Measurements from ENCODE around the gene GPR39.

GPR39 gene

DNA sequence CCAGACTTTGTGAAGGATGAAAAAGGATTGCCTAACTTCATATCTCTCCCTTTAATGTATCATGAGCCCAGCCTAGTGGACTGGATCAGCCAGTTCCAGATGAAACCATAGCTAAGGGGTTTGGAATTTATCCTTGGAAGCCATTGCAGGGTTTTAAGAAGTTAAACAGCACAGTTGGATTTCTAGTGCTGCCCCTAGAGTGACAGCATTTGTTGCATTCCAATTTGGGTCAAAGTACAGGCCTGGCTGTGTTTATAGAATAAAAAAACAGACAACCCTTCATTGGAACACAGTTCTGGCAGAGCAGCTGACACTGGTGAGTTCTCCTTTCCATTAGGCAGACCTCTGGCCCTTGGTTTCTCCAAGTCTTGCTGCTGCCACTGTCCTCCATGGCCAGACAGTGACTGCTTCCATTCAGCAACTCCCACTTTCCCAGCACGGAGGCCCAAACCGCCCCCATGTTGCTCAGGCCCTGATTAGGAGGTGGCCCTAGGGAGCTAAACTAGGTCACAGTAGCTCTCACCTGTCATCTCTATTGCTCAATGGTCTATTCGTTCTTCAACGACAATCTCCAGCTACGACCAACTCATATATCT is 8.0 kb downstream of the GPR39 start:
- TF ChIP-seq CTCF (IDR thresholded peaks at IDR 0.05; ENCODE audit: extremely low read depth, insufficient read depth, missing control alignments) = no peak
- in situ Hi-C loops (cut with MboI; ENCODE audit: low pct_unique_long_range_greater_than_20kb, low sequenced_read_pairs, unreplicated experiment) = no loop called here
- no peak for DNase-seq (ENCODE audit: low spot score)

- no peak for DNase-seq (ENCODE audit: low spot score)
- TF ChIP-seq CTCF (IDR thresholded peaks at IDR 0.05; ENCODE audit: extremely low read depth, insufficient read depth, missing control alignments) = no peak
- in situ Hi-C loops (cut with MboI; ENCODE audit: low pct_unique_long_range_greater_than_20kb, low sequenced_read_pairs, unreplicated experiment) = no loop called here
Measured at GRCh38 chr2:132426033-132426432, 9.4 kb downstream of the GPR39 start.

DNA sequence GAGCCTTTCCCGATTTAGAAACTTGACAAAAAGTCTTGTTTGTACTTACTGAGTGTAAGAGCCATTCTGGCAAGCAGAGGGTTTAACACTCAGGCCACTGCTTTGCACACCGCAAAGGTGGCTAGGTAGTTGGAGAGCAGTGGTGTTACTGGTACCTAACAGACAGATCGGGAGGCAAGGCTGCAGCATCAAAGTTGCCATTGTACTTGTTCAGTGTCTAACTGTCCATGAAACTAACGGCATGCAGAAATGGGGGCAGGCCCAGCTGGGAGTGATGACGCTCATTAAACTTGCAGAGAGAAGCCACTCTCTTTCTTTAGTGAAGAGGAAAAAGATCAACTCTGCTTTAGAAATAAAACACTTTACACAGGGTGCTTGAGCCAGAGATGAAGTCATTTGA is 10.1 kb downstream of the GPR39 start:
- no peak for TF ChIP-seq CTCF (IDR thresholded peaks at IDR 0.05; ENCODE audit: extremely low read depth, insufficient read depth, missing control alignments)
- no peak for DNase-seq (ENCODE audit: low spot score)
- in situ Hi-C loops (cut with MboI; ENCODE audit: low pct_unique_long_range_greater_than_20kb, low sequenced_read_pairs, unreplicated experiment) = no loop called here

- DNase-seq (ENCODE audit: low spot score) = no peak
- TF ChIP-seq CTCF (IDR thresholded peaks at IDR 0.05; ENCODE audit: extremely low read depth, insufficient read depth, missing control alignments) = no peak
- in situ Hi-C loops (cut with MboI; ENCODE audit: low pct_unique_long_range_greater_than_20kb, low sequenced_read_pairs, unreplicated experiment) = no loop called here
Measured at GRCh38 chr2:132429351-132429750, 12.7 kb downstream of the GPR39 start.

GRCh38 chr2:132429941-132430573 is 13.5 kb downstream of the GPR39 start:
- TF ChIP-seq CTCF (IDR thresholded peaks at IDR 0.05; ENCODE audit: extremely low read depth, insufficient read depth, missing control alignments) = no peak
- in situ Hi-C loops (cut with MboI; ENCODE audit: low pct_unique_long_range_greater_than_20kb, low sequenced_read_pairs, unreplicated experiment) = no loop called here
- DNase-seq (ENCODE audit: low spot score) = no peak

DNA sequence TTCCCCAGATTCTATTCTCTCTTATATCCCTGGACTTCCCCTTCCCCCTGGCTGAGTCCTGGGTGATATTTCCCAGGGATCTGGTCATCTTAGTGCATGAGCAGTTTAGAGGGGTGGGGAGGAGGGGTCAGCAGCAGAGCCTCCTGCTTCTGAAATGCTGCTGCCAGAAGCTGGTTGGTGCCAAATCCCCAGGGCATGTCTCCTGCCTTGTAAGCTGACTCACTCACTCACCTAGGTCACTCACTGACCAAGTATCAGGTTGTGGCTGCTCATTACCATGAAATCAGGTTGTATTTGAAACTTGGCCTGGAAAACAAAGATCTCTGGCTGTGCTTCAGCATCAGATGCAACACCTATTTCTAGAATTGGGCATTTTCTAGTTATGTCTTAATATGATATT is 14.3 kb downstream of the GPR39 start:
- DNase-seq (ENCODE audit: low spot score) = no peak
- TF ChIP-seq CTCF (IDR thresholded peaks at IDR 0.05; ENCODE audit: extremely low read depth, insufficient read depth, missing control alignments) = no peak
- in situ Hi-C loops (cut with MboI; ENCODE audit: low pct_unique_long_range_greater_than_20kb, low sequenced_read_pairs, unreplicated experiment) = no loop called here

Measured in GM13977 (cell line).